HEK293T (cell line): ENCODE measurements around the gene TMEM165.

Experiments
- CTCF ChIA-PET: fragments of 350-600 bp; formaldehyde crosslinking; extraction: SDS; loops from one replicate; lab custom pipeline; 2021; ENCODE audit warnings: antibody characterized with exemption, inconsistent platforms; lab: Yijun Ruan, JAX
- POLR2A ChIA-PET: fragments of 350-600 bp; formaldehyde crosslinking; extraction: SDS; loops from one replicate; lab custom pipeline; 2020; ENCODE audit warnings: antibody characterized with exemption, inconsistent platforms; lab: Yijun Ruan, JAX
- DNase-seq: peaks from one replicate; pipeline ENCODE4 v3.0.0; 2012; ENCODE audit warnings: mixed read lengths; ENCODE audit errors: extremely low spot score
- ARNT ChIP-seq: fragments of 450-650 bp; IDR thresholded peaks from 2 replicates; pipeline ENCODE4 v1.6.1; 2017; ENCODE audit warnings: mild to moderate bottlenecking
- BHLHE40 ChIP-seq: fragments of 450-650 bp; IDR thresholded peaks from 2 replicates; pipeline ENCODE4 v1.6.1; 2016; ENCODE audit warnings: mild to moderate bottlenecking, moderate library complexity, borderline replicate concordance
- CTBP1 ChIP-seq: fragments of 450-650 bp; IDR thresholded peaks from 2 replicates; pipeline ENCODE4 v1.6.1; 2016; ENCODE audit warnings: borderline replicate concordance
- ELF4 ChIP-seq: fragments of 450-650 bp; IDR thresholded peaks from 2 replicates; pipeline ENCODE4 v1.6.1; 2017; ENCODE audit warnings: antibody characterized with exemption
- FOXA1 ChIP-seq: fragments of 450-650 bp; IDR thresholded peaks from 2 replicates; pipeline ENCODE4 v1.6.1; 2016; ENCODE audit warnings: mild to moderate bottlenecking
- FOXK2 ChIP-seq: fragments of 450-650 bp; IDR thresholded peaks from 2 replicates; pipeline ENCODE4 v1.6.1; 2016; ENCODE audit warnings: mild to moderate bottlenecking
- FOXM1 ChIP-seq: fragments of 450-650 bp; IDR thresholded peaks from 2 replicates; pipeline ENCODE4 v1.6.1; 2017; ENCODE audit warnings: mild to moderate bottlenecking, borderline replicate concordance
- HDGF ChIP-seq: fragments of 450-650 bp; IDR thresholded peaks from 2 replicates; pipeline ENCODE4 v1.6.1; 2017; ENCODE audit warnings: antibody characterized with exemption, borderline replicate concordance
- L3MBTL2 ChIP-seq: fragments of 450-650 bp; conservative IDR thresholded peaks from 2 replicates; pipeline ENCODE4 v1.6.1; 2016; ENCODE audit warnings: mild to moderate bottlenecking
- LEF1 ChIP-seq: fragments of 450-650 bp; IDR thresholded peaks from 2 replicates; pipeline ENCODE4 v1.6.1; 2017; ENCODE audit warnings: mild to moderate bottlenecking, borderline replicate concordance
- NFRKB ChIP-seq: fragments of 450-650 bp; IDR thresholded peaks from 2 replicates; pipeline ENCODE4 v1.6.1; 2016; ENCODE audit warnings: mild to moderate bottlenecking, moderate library complexity
- SP1 ChIP-seq: fragments of 450-650 bp; IDR thresholded peaks from 2 replicates; pipeline ENCODE4 v1.6.1; 2017
- SUZ12 ChIP-seq: fragments of 450-650 bp; IDR thresholded peaks from 2 replicates; pipeline ENCODE4 v1.6.1; 2016; ENCODE audit warnings: mild to moderate bottlenecking
- TARDBP ChIP-seq: fragments of 450-650 bp; IDR thresholded peaks from 2 replicates; pipeline ENCODE4 v1.6.1; 2016
- ZNF384 ChIP-seq: fragments of 450-650 bp; IDR thresholded peaks from 2 replicates; pipeline ENCODE4 v1.6.1; 2016
- TF ChIP-seq, protein P1 (sequence below): fragments of 450-650 bp; IDR thresholded peaks from 2 replicates; pipeline ENCODE4 v1.6.1; 2016

Gene TMEM165

DNA sequence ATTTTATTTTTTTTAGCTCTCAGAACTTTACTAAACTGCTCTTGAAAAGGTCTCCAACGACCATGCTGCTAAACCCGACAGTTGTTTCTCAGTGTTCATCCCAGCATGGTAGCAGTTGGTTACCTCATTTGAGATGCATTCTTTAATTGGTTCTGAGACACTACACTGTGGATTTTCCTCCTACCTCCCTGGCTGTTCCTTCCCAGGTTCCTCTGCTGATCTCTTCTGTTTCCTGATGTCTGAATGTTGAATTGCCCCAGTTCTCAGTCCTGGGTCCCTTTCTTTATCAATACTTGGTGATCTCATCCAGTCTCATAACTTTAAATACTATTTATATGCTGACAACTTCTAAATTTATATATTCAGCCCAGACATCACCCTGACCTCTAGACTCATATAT lies 19.1 kb upstream of the TMEM165 start:
- CTCF ChIA-PET, result no interaction called here
- TF ChIP-seq ARNT, result no peak
- TF ChIP-seq NFRKB, result no peak
- TF ChIP-seq L3MBTL2, result no peak
- TF ChIP-seq ELF4, result no peak
- no peak for TF ChIP-seq FOXK2
- no peak for TF ChIP-seq FOXA1
- TF ChIP-seq CTBP1, result no peak
- no peak for TF ChIP-seq SUZ12
- no peak for TF ChIP-seq HDGF
- TF ChIP-seq, protein P1, sequence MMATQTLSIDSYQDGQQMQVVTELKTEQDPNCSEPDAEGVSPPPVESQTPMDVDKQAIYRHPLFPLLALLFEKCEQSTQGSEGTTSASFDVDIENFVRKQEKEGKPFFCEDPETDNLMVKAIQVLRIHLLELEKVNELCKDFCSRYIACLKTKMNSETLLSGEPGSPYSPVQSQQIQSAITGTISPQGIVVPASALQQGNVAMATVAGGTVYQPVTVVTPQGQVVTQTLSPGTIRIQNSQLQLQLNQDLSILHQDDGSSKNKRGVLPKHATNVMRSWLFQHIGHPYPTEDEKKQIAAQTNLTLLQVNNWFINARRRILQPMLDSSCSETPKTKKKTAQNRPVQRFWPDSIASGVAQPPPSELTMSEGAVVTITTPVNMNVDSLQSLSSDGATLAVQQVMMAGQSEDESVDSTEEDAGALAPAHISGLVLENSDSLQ, result no peak
- TF ChIP-seq FOXM1, result no peak
- no peak for TF ChIP-seq TARDBP
- TF ChIP-seq BHLHE40, result no peak
- no peak for TF ChIP-seq LEF1
- TF ChIP-seq ZNF384, result no peak
- TF ChIP-seq SP1, result no peak

GRCh38 chr4:55378617-55379467 lies 16.9 kb upstream of the TMEM165 start:
- ChIA-PET CTCF (no interaction called here), POLR2A (no interaction called here)
- no peak for TF ChIP-seq SUZ12
- TF ChIP-seq FOXK2, result no peak
- TF ChIP-seq BHLHE40, result no peak
- no peak for TF ChIP-seq HDGF
- no peak for TF ChIP-seq ARNT
- no peak for TF ChIP-seq L3MBTL2
- TF ChIP-seq CTBP1, result no peak
- no peak for TF ChIP-seq LEF1
- no peak for TF ChIP-seq NFRKB
- TF ChIP-seq ELF4, result no peak
- TF ChIP-seq FOXA1, result no peak
- TF ChIP-seq SP1, result no peak
- TF ChIP-seq, protein P1, result no peak
- no peak for TF ChIP-seq TARDBP
- TF ChIP-seq ZNF384, result no peak
- no peak for DNase-seq

More for the DNA sequence above, 19.1 kb upstream of the TMEM165 start:
- POLR2A ChIA-PET, result interaction anchor here (0.9 kb wide), 1 partner anchor 21 kb away, joined by 4 read pairs; no protein-coding TSS in a partner anchor
- DNase-seq, result no peak

- no peak for TF ChIP-seq ELF4
- no peak for TF ChIP-seq NFRKB
- no peak for TF ChIP-seq FOXA1
- no peak for TF ChIP-seq CTBP1
- TF ChIP-seq FOXK2, result no peak
- no peak for TF ChIP-seq ZNF384
- no peak for TF ChIP-seq ARNT
- no peak for TF ChIP-seq SP1
- TF ChIP-seq LEF1, result no peak
- DNase-seq, result no peak
- ChIA-PET POLR2A (no interaction called here), CTCF (no interaction called here)
Observed at GRCh38 chr4:55380576-55380975, 15.2 kb upstream of the TMEM165 start.

DNA sequence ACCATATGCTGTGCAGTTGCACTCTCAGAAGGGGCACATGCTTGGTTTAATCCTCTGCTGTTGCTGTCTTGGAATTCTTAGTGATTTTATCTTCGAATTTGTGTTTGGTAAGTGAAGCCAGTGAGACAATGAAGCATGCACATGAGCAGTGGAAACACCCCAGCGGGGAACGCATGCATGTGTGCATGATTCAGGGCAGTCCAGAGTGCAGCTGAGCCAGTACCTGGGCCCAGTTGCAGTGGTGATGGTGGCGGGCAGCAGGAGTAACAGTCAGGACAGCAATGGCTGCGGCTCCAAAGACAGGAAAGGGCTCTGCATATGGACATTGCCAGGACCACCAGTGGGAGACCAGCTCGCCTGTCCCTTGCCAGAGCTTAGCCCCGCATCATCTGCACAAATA lies 14.3 kb upstream of the TMEM165 start:
- no peak for TF ChIP-seq TARDBP
- TF ChIP-seq HDGF, result no peak
- no peak for TF ChIP-seq FOXA1
- no peak for TF ChIP-seq CTBP1
- no peak for TF ChIP-seq BHLHE40
- ChIA-PET POLR2A (no interaction called here), CTCF (no interaction called here)
- DNase-seq, result no peak

DNA sequence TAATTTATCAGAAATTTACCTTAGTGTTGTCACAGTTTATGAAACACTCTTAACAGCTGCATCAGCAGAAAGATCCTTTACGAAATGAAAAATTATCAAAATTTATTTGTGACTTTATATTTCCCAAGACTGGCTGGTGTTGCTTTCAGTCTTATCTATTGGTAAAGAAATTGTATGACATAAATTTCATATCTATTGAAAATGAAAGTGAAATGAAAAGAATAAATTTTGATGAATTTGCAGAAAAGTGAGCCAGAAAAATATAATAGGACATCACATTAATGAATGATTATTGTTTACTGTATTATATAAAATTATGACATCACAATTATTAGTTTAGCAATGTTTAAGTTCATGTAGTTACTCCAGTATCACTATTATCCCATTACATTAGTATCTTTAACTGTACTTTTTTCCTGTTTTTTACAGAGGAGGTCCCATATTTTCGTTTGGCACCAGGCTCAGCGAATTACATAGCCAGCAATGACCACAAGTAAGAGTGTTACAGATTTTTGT lies 13.2 kb upstream of the TMEM165 start:
- no peak for DNase-seq
- ChIA-PET CTCF (no interaction called here), POLR2A (no interaction called here)
- TF ChIP-seq, protein P1, result no peak
- TF ChIP-seq CTBP1 (no peak), BHLHE40 (no peak), FOXA1 (no peak), FOXM1 (no peak), ZNF384 (no peak), ARNT (no peak), TARDBP (no peak), L3MBTL2 (no peak), HDGF (no peak), SP1 (no peak), LEF1 (no peak), NFRKB (no peak), FOXK2 (no peak), SUZ12 (no peak), ELF4 (no peak)
